KMS-11 (cell line): ENCODE measurements around the gene C17orf107.
"Not testable (repeated sequence)": the region's sequence is repeated elsewhere in the genome, so short reads cannot be mapped to it uniquely, and the experiment has no call there.

Experiments used
- H2AFZ ChIP-seq: fragments of 200-600 bp; sonication (generic); 2 replicates; pipeline ENCODE4 v1.6.1; 2016; ENCODE audit warnings: antibody characterized with exemption, mixed run types, low read depth
- H3K27ac ChIP-seq: fragments of 200-600 bp; sonication (generic); 2 replicates; pipeline ENCODE4 v1.6.1; 2016; ENCODE audit warnings: mild to moderate bottlenecking, mixed run types
- H3K27me3 ChIP-seq: fragments of 200-600 bp; sonication (generic); 2 replicates; pipeline ENCODE4 v1.6.1; 2017; ENCODE audit warnings: mild to moderate bottlenecking, low read depth, mixed run types, moderate library complexity; ENCODE audit not compliant: insufficient read depth
- H3K36me3 ChIP-seq: fragments of 200-600 bp; sonication (generic); 2 replicates; pipeline ENCODE4 v1.6.1; 2017; ENCODE audit warnings: mild to moderate bottlenecking, mixed run types; ENCODE audit not compliant: insufficient read depth
- H3K4me1 ChIP-seq: fragments of 200-600 bp; sonication (generic); 2 replicates; pipeline ENCODE4 v1.6.1; 2016; ENCODE audit warnings: mild to moderate bottlenecking, low read depth, mixed run types; ENCODE audit not compliant: poor library complexity, severe bottlenecking
- H3K4me2 ChIP-seq: fragments of 200-600 bp; sonication (generic); 2 replicates; pipeline ENCODE4 v1.7.0; 2016; ENCODE audit warnings: mild to moderate bottlenecking, mixed run types
- H3K4me3 ChIP-seq: fragments of 200-600 bp; sonication (generic); IDR thresholded peaks from 2 replicates; pipeline ENCODE4 v1.6.1; 2017; ENCODE audit warnings: low read depth, low read length, mixed read lengths; ENCODE audit not compliant: insufficient read depth
- H3K79me2 ChIP-seq: fragments of 200-600 bp; sonication (generic); 2 replicates; pipeline ENCODE4 v1.6.1; 2016; ENCODE audit warnings: low read depth, mixed run types; ENCODE audit not compliant: insufficient read depth
- H3K9ac ChIP-seq: fragments of 200-600 bp; sonication (generic); 2 replicates; pipeline ENCODE4 v1.6.1; 2016; ENCODE audit warnings: mild to moderate bottlenecking, mixed run types
- H4K20me1 ChIP-seq: fragments of 200-600 bp; sonication (generic); 2 replicates; pipeline ENCODE4 v1.6.1; 2016; ENCODE audit warnings: mild to moderate bottlenecking, mixed run types; ENCODE audit not compliant: insufficient read depth
- TF ChIP-seq, protein P1 (sequence below): fragments of 200-600 bp; sonication (generic); conservative IDR thresholded peaks from 2 replicates; pipeline ENCODE4 v1.6.1; 2017; ENCODE audit warnings: low read depth, mild to moderate bottlenecking, antibody characterized with exemption, low read length, moderate library complexity, mixed read lengths

C17orf107 gene

DNA sequence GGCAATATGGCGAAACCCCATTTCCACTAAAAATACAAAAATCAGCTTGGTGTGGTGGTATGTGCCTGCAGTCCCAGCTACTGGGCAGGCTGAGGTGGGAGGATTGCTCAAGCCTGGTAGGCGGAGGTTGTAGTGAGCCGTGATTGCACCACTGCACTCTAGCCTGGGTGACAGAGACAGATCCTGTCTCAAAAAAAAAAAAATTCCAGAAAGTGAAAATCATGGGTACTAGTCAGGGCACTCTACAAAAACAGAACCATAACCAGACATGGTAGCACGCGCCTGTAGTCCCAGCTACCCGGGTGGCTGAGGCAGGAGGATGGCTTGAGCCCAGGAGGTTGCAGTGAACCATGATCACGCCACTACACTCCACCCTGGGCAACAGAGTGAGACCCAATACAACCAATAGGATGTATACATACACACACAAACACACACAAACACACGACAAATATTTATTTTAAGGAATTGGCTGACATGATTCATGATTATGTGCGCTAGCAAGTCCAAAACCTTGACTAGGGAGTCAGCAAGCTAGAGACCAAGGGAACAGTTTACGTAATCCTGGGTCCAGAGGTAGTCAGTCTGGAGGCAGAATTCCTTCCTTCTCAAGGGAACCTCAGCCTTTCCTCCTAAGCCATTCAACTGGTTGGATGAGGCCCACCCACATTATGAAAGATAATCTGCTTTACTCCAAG lies 21.2 kb downstream of the C17orf107 start:
- no peaks in the 10 kb centered on the region for H3K36me3 ChIP-seq
- H2AFZ ChIP-seq: no peak overlapping the region
- no peaks in the 10 kb centered on the region for H3K79me2 ChIP-seq
- H3K4me2 ChIP-seq: no peak overlapping the region
- H3K27ac ChIP-seq: no peak overlapping the region
- H3K4me1 ChIP-seq: no peaks in the 10 kb centered on the region
- H3K27me3 ChIP-seq: no peaks in the 10 kb centered on the region
- H3K9ac ChIP-seq: no peak overlapping the region
- H3K4me3 ChIP-seq: no peak overlapping the region
- TF ChIP-seq, protein P1, sequence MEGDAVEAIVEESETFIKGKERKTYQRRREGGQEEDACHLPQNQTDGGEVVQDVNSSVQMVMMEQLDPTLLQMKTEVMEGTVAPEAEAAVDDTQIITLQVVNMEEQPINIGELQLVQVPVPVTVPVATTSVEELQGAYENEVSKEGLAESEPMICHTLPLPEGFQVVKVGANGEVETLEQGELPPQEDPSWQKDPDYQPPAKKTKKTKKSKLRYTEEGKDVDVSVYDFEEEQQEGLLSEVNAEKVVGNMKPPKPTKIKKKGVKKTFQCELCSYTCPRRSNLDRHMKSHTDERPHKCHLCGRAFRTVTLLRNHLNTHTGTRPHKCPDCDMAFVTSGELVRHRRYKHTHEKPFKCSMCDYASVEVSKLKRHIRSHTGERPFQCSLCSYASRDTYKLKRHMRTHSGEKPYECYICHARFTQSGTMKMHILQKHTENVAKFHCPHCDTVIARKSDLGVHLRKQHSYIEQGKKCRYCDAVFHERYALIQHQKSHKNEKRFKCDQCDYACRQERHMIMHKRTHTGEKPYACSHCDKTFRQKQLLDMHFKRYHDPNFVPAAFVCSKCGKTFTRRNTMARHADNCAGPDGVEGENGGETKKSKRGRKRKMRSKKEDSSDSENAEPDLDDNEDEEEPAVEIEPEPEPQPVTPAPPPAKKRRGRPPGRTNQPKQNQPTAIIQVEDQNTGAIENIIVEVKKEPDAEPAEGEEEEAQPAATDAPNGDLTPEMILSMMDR: no peak
- H4K20me1 ChIP-seq: no peaks in the 10 kb centered on the region

DNA sequence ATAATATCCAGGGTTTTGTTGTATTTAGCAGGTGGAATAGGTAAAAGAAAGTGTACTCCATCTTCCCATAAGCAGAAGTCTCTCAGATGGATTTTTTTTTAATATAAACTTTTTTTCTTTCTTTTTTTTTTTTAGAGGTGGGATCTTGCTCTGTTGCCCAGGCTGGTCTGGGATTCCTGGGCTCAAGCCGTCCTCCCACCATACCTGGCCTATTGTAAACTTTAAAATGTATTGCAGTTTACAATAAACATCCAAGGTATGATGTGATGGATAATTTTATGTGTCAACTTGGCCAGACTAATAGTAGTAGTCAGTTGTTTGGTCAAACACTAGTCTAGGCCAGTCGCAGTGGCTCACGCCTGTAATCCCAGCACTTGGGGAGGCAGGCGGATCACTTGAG lies 22.0 kb downstream of the C17orf107 start:
- H3K36me3 ChIP-seq: no peaks in the 10 kb centered on the region
- no peak overlapping the region for H3K27ac ChIP-seq
- H3K4me1 ChIP-seq: no peaks in the 10 kb centered on the region
- H3K27me3 ChIP-seq: no peaks in the 10 kb centered on the region
- no peaks in the 10 kb centered on the region for H4K20me1 ChIP-seq
- TF ChIP-seq, protein P1: no peak
- H2AFZ ChIP-seq: no peak overlapping the region
- H3K4me3 ChIP-seq: no peak overlapping the region
- H3K79me2 ChIP-seq: no peaks in the 10 kb centered on the region
- no peak overlapping the region for H3K9ac ChIP-seq
- H3K4me2 ChIP-seq: no peak overlapping the region

DNA sequence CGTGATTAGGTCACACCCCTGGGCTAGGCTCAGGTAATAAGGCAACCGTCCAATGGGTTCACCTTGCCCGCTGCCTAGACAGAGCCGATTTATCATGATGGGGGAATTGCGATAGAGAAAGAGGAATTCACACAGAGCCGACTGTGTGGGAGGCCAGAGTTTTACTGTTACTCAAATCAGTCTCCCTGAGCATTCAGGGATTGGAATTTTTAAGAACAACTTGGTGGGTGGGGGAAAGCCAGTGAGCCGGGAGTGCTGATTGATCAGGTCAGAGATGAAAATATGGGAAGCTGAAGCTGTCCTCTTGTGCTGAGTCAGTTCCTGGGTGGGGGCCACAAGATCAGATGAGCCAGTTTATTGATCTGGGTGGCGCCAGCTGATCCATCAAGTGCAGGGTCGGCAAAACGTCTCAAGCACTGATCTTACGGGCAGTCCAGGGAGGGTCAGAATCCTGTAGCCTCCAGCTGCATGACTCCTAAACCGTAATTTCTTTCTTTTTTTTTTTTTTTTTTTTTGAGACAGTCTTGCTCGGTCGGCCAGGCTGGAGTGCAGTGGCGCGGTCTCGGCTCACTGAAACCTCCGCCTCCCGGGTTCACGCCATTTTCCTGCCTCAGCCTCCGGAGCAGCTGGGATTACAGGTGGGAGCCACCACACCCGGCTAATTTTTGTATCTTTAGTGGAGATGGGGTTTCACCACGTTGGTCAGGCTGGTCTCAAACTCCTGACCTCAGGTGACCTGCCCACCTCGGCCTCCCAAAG lies 27.4 kb downstream of the C17orf107 start:
- not testable (repeated sequence) for H3K27me3 ChIP-seq, H3K9ac ChIP-seq

DNA sequence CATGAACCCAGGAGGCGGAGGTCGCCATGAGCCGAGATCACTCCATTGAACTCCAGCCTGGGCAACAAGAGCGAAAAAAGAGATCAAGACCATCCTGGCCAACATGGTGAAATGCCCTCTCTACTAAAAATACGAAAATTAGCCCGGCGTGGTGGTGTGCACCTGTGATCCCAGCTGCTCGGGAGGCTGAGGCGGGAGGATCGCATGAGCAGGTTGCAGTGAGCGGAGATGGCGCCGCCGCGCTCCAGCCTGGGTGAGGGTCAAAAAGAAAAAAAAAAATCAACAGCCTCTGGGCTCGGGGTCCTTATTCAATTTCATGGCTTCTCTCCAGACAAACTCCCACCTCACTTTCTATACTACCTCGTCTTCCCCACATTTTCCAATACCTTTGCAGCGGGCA lies 29.5 kb downstream of the C17orf107 start:
- TF ChIP-seq, protein P1: no peak
- Histone ChIP-seq H3K79me2 (no peaks in the 10 kb centered on the region), H3K4me1 (no peaks in the 10 kb centered on the region), H4K20me1 (no peaks in the 10 kb centered on the region), H3K27me3 (no peaks in the 10 kb centered on the region), H3K4me3 (no peak overlapping the region), H2AFZ (no peak overlapping the region), H3K9ac (no peak overlapping the region), H3K36me3 (no peaks in the 10 kb centered on the region), H3K4me2 (no peak overlapping the region), H3K27ac (no peak overlapping the region)

More for the DNA sequence above, 27.4 kb downstream of the C17orf107 start:
- H3K4me1 ChIP-seq, H3K79me2 ChIP-seq, H3K27ac ChIP-seq, H3K4me2 ChIP-seq, H3K4me3 ChIP-seq, H4K20me1 ChIP-seq, H2AFZ ChIP-seq, H3K36me3 ChIP-seq: not testable (repeated sequence)

DNA sequence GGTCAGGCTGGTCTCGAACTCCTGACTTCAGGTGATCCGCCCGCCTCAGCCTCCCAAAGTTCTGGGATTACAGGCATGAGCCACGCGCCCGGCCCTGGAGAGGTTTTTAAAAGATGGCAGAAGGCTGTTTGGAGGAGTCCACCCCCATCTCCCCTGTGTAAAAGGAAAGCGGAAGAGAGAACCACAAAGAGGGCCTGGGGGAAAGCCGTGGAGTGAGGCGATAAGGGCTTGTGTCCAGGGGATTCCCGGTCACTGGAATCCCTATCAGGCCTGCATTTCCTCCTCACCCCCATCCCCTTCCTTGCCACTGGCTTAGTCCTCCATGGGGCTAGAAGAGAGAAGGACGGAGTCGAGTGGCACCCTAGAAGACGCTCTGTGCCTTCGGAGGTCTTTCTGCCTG lies 32.6 kb downstream of the C17orf107 start, which contains the start of gene GP1BA:
Gene GP1BA, plus strand, starts transcription at position 315 of the 400 bp plus-strand sequence. CDS start 328 bp downstream, outside the sequence.
- Histone ChIP-seq H3K4me2 (no peak within 1 kb of the TSS), H3K79me2 (no peaks in the 10 kb centered on the region), H3K27ac (no peak within 1 kb of the TSS), H3K4me1 (no peaks in the 10 kb centered on the region), H4K20me1 (no peaks in the 10 kb centered on the region), H2AFZ (no peak within 1 kb of the TSS), H3K4me3 (no peak within 1 kb of the TSS), H3K27me3 (no peaks in the 10 kb centered on the region), H3K36me3 (no peaks in the 10 kb centered on the region), H3K9ac (no peak within 1 kb of the TSS)
- TF ChIP-seq, protein P1: no peak
